Cardiac muscle cell (in vitro differentiated cells and primary cell): ENCODE data around the gene INO80E. TPM values are rescaled to one million over a fixed set of nuclear protein-coding genes. Genes with fewer than 3 reads are reported as not detected.

Experiments used
- DNase-seq, 2 donors: peaks; one replicate each; pipeline versions ENCODE4 v3.0.0 to v3.0.0-alpha.2; 2010 to 2017; ENCODE audit warnings: low read depth in 1 of 2, low spot score in 1 of 2
- H3K27ac ChIP-seq: fragments of 200-600 bp; sonication (generic); 2 replicates; pipeline ENCODE4 v1.5.1; 2016
- H3K27me3 ChIP-seq: fragments of 200-600 bp; sonication (generic); 2 replicates; pipeline ENCODE4 v1.6.0; 2016; ENCODE audit warnings: control low read depth
- H3K36me3 ChIP-seq: fragments of 200-600 bp; sonication (generic); 2 replicates; pipeline ENCODE4 v1.5.1; 2016; ENCODE audit warnings: control low read depth
- H3K4me1 ChIP-seq: fragments of 200-600 bp; sonication (generic); 2 replicates; pipeline ENCODE4 v1.8.1; 2017; ENCODE audit warnings: low read depth, mild to moderate bottlenecking, mixed run types
- H3K4me3 ChIP-seq: fragments of 200-600 bp; sonication (generic); 2 replicates; pipeline ENCODE4 v1.5.1; 2016; ENCODE audit warnings: mild to moderate bottlenecking
- H3K9me3 ChIP-seq: fragments of 200-600 bp; sonication (generic); 2 replicates; pipeline ENCODE4 v1.5.1; 2017; ENCODE audit warnings: low read depth, mild to moderate bottlenecking, control low read depth
- polyA plus RNA-seq: library from polyadenylated mRNA; unstranded; fragments of >200 nt; fragmentation: Nextera tagmentation; extraction: Ambion mirVana; gene quantifications from 2 replicates; pipeline ENCODE4 v1.2.1, GENCODE V29; 2016
- total RNA-seq: library from RNA; depleted of rRNA; stranded (reverse); fragments of >200 nt; gene quantifications from 2 replicates; pipeline ENCODE4 v1.2.3, GENCODE V29; 2016
- TF ChIP-seq, protein P1 (sequence below): IDR thresholded peaks from 2 replicates; pipeline ENCODE4 v1.5.1; 2012; ENCODE audit warnings: low read depth, mild to moderate bottlenecking, low read length

The INO80E gene
- total and polyA plus RNA-seq, 2 experiments from 2014 or later: 19.0 to 167 TPM

DNA sequence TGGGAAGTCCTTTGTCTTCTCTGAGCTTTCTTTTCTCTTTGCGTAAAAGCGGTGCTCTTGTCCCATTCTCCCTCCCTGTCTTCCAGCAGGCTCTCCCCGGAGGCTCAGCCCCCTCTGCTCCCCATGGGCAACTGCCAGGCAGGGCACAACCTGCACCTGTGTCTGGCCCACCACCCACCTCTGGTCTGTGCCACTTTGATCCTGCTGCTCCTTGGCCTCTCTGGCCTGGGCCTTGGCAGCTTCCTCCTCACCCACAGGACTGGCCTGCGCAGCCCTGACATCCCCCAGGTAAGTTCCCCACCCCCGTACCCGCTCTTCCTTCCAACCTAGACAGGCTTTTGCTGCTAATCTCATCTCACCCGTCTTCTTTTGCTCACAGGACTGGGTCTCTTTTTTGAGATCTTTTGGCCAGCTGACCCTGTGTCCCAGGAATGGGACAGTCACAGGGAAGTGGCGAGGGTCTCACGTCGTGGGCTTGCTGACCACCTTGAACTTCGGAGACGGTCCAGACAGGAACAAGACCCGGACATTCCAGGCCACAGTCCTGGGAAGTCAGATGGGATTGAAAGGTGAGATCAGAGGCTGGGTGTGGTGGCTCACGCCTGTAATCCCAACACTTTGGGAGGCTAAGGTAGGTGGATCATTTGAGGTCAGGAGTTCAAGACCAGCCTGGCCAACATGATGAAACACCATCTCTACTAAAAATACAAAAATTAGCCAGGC, 32.9 kb upstream of the INO80E start:
- TF ChIP-seq, protein P1, sequence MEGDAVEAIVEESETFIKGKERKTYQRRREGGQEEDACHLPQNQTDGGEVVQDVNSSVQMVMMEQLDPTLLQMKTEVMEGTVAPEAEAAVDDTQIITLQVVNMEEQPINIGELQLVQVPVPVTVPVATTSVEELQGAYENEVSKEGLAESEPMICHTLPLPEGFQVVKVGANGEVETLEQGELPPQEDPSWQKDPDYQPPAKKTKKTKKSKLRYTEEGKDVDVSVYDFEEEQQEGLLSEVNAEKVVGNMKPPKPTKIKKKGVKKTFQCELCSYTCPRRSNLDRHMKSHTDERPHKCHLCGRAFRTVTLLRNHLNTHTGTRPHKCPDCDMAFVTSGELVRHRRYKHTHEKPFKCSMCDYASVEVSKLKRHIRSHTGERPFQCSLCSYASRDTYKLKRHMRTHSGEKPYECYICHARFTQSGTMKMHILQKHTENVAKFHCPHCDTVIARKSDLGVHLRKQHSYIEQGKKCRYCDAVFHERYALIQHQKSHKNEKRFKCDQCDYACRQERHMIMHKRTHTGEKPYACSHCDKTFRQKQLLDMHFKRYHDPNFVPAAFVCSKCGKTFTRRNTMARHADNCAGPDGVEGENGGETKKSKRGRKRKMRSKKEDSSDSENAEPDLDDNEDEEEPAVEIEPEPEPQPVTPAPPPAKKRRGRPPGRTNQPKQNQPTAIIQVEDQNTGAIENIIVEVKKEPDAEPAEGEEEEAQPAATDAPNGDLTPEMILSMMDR: no peak
- Histone ChIP-seq H3K36me3 (peaks cover 4% of the 10 kb centered on the region), H3K27me3 (no peaks in the 10 kb centered on the region), H3K9me3 (no peaks in the 10 kb centered on the region), H3K4me1 (peaks cover 4% of the 10 kb centered on the region), H3K4me3 (no peak overlapping the region), H3K27ac (no peak overlapping the region)
- no peak for DNase-seq

DNA sequence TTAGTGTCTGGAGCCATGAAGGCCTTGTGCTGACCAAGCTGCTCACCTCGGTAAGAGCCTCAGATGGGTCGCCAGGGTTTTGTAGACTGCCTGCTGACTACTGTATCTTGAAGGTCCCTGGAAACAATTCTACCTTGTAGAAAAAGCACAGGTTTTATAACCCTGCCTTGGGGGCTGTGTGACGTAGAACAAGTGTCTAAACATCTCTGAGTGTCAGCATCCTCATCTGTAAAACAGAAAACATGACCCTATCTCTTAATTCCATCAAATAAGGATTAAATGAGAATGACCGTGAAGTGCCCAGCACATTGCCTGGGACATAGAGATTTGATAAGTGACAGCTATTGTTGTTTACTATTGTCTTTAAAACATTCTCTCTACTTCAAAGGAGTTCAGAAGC, 27.8 kb upstream of the INO80E start:
- no peak overlapping the region for H3K27ac ChIP-seq
- TF ChIP-seq, protein P1: no peak
- H3K27me3 ChIP-seq: no peaks in the 10 kb centered on the region
- H3K4me3 ChIP-seq: no peak overlapping the region
- no peaks in the 10 kb centered on the region for H3K4me1 ChIP-seq
- peaks cover 13% of the 10 kb centered on the region for H3K36me3 ChIP-seq
- no peaks in the 10 kb centered on the region for H3K9me3 ChIP-seq
- no peak for DNase-seq

DNA sequence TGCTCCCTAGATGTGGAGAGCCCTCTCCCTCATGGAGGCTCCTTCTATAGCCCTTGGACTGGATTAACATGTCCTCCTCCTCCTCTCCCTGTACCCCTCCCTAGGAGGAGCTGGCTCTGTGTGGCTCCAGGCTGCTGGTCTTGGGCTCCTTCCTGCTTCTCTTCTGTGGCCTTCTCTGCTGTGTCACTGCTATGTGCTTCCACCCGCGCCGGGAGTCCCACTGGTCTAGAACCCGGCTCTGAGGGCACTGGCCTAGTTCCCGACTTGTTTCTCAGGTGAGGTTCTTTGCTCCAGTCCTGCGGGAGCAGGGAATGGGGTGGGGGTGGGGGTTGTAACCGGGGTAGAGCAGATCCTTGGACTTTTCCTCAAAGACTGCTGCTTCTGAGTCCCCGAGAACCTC, 24.7 kb upstream of the INO80E start:
- H3K27ac ChIP-seq: no peak overlapping the region
- H3K4me1 ChIP-seq: peaks cover 12% of the 10 kb centered on the region
- H3K36me3 ChIP-seq: peaks cover 13% of the 10 kb centered on the region
- TF ChIP-seq, protein P1: no peak
- no peak overlapping the region for H3K4me3 ChIP-seq
- DNase-seq: no peak
- H3K27me3 ChIP-seq: no peaks in the 10 kb centered on the region
- no peaks in the 10 kb centered on the region for H3K9me3 ChIP-seq

DNA sequence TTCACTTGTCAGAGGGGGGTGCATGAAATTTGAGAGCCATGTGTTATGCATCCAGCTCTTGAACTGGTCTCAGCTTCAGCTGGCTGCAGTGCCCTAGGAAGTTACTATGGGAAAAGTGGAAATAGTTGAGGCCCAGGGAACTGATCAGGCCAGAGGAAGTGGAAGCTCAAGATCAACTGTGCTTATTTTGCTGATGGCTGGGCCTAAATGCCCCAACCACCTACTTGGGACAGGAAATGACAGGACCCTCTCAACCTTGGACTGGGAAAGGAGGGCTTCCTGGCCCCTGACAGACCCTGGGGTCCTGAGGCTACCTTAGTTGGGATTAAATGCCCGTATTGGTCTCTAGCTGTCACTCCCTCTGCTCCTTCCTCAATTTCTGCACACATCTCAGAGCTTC, 23.5 kb upstream of the INO80E start:
- Histone ChIP-seq H3K9me3 (no peaks in the 10 kb centered on the region), H3K27me3 (no peaks in the 10 kb centered on the region), H3K4me3 (no peak overlapping the region), H3K4me1 (peaks cover 17% of the 10 kb centered on the region), H3K36me3 (peaks cover 13% of the 10 kb centered on the region), H3K27ac (no peak overlapping the region)
- TF ChIP-seq, protein P1: no peak
- DNase-seq: no peak

DNA sequence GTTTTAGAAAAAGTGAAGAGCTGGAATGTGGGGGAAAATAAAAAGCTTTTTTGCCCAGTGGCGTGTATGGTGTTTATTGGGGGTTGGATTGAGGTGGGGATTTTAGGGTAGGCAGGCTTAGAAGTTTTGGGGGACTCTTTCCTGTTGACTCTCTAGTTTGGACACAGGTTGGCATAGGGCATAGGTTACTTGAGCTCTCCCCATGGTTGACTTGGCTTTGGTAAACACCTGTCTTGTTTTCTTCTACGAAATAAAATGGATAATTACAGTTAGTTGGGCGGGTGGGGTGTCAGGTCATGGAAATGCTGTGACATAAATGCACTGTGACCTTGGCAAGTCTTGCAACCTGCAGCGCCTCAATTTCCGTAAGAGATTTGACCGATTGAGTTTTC, 23.1 kb upstream of the INO80E start:
- TF ChIP-seq, protein P1: no peak
- Histone ChIP-seq H3K4me1 (peaks cover 17% of the 10 kb centered on the region), H3K9me3 (no peaks in the 10 kb centered on the region), H3K27ac (no peak overlapping the region), H3K4me3 (no peak overlapping the region), H3K36me3 (peaks cover 12% of the 10 kb centered on the region), H3K27me3 (no peaks in the 10 kb centered on the region)
- DNase-seq: no peak
